Parathyroid adenoma (tissue), 2 donors: ENCODE data around the gene CSRNP3.

Source experiments
- H2AFZ ChIP-seq: fragments of 300-600 bp; sonication (generic); one replicate; pipeline ENCODE4 v1.7.0; 2017; ENCODE audit warnings: antibody characterized with exemption, mild to moderate bottlenecking
- H3K27ac ChIP-seq: fragments of 300-600 bp; sonication (generic); one replicate; pipeline ENCODE4 v1.7.0; 2017
- H3K27me3 ChIP-seq: fragments of 300-600 bp; sonication (generic); one replicate; pipeline ENCODE4 v1.7.0; 2017; ENCODE audit warnings: low read length; ENCODE audit not compliant: control insufficient read depth, insufficient read depth
- H3K36me3 ChIP-seq: fragments of 300-600 bp; sonication (generic); one replicate; pipeline ENCODE4 v1.7.0; 2017; ENCODE audit warnings: low read length; ENCODE audit not compliant: control insufficient read depth, insufficient read depth
- H3K4me1 ChIP-seq: fragments of 300-600 bp; sonication (generic); one replicate; pipeline ENCODE4 v1.7.0; 2017; ENCODE audit warnings: control low read depth
- H3K4me2 ChIP-seq: fragments of 300-600 bp; sonication (generic); one replicate; pipeline ENCODE4 v1.7.0; 2017; ENCODE audit warnings: low read length
- H3K4me3 ChIP-seq: fragments of 300-600 bp; sonication (generic); one replicate; pipeline ENCODE4 v1.7.0; 2017; ENCODE audit warnings: low read depth, low read length
- H3K79me2 ChIP-seq: fragments of 300-600 bp; sonication (generic); one replicate; pipeline ENCODE4 v1.7.0; 2017; ENCODE audit warnings: control low read depth
- H3K9ac ChIP-seq: fragments of 300-600 bp; sonication (generic); one replicate; pipeline ENCODE4 v1.7.0; 2017; ENCODE audit warnings: mild to moderate bottlenecking
- H3K9me3 ChIP-seq: fragments of 300-600 bp; sonication (generic); one replicate; pipeline ENCODE4 v1.7.0; 2017; ENCODE audit warnings: low read length; ENCODE audit not compliant: control insufficient read depth
- TF ChIP-seq, protein P1 (sequence below): fragments of 300-600 bp; sonication (generic); IDR thresholded peaks from one replicate; pipeline ENCODE4 v1.7.0; 2017; ENCODE audit warnings: antibody characterized with exemption, mild to moderate bottlenecking
- donor health status: primary hyperparathyroidism.

The CSRNP3 gene

DNA sequence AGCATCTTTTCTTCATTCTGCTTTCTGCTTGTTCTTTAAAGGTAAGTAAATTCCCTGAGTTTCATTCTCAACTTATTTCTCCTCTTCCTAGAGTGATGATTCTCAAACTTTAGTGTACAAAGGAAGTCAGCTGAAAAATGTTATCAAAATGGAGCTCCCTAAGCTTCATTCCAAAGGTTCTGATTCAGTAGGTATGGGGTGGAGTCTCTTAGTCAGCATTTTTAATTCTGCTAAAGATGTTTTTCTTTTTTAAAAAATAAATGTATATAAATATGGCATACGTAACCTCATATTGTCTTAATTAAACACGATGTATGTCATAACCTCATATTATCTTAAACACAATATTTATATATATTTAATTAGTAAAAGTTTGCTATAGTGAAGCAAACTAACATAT lies 3.1 kb upstream of the CSRNP3 start:
- H3K9me3 ChIP-seq, result no peaks in the 10 kb centered on the region
- no peak overlapping the region for H3K27ac ChIP-seq
- H2AFZ ChIP-seq, result no peak overlapping the region
- H3K36me3 ChIP-seq, result no peaks in the 10 kb centered on the region
- H3K9ac ChIP-seq, result no peak overlapping the region
- no peak overlapping the region for H3K4me3 ChIP-seq
- H3K27me3 ChIP-seq, result no peaks in the 10 kb centered on the region
- no peaks in the 10 kb centered on the region for H3K79me2 ChIP-seq
- no peak overlapping the region for H3K4me2 ChIP-seq
- H3K4me1 ChIP-seq, result no peaks in the 10 kb centered on the region
- TF ChIP-seq, protein P1, sequence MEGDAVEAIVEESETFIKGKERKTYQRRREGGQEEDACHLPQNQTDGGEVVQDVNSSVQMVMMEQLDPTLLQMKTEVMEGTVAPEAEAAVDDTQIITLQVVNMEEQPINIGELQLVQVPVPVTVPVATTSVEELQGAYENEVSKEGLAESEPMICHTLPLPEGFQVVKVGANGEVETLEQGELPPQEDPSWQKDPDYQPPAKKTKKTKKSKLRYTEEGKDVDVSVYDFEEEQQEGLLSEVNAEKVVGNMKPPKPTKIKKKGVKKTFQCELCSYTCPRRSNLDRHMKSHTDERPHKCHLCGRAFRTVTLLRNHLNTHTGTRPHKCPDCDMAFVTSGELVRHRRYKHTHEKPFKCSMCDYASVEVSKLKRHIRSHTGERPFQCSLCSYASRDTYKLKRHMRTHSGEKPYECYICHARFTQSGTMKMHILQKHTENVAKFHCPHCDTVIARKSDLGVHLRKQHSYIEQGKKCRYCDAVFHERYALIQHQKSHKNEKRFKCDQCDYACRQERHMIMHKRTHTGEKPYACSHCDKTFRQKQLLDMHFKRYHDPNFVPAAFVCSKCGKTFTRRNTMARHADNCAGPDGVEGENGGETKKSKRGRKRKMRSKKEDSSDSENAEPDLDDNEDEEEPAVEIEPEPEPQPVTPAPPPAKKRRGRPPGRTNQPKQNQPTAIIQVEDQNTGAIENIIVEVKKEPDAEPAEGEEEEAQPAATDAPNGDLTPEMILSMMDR, result no peak

DNA sequence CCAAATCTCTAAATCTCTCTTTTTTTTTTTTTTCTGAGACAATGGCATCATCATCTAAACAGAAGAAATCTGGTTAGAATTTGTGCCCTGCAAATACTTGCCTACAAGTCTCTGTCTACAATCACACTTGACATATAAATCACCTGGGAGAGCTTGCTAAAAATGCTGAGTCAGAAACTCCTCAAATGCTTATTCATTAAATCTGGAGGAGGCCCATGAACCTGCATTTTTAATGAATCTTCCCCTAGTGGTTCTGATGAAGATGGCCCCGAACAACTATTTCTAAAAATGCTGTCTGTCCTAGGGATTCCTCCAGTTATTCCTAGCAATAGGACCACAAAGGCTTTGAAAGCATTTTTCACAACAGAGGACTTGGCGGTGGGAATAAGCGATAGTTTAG lies 1.6 kb upstream of the CSRNP3 start:
- peak overlapping the region; percentile 76 for H2AFZ ChIP-seq
- H3K27me3 ChIP-seq, result no peaks in the 10 kb centered on the region
- no peak overlapping the region for H3K4me2 ChIP-seq

DNA sequence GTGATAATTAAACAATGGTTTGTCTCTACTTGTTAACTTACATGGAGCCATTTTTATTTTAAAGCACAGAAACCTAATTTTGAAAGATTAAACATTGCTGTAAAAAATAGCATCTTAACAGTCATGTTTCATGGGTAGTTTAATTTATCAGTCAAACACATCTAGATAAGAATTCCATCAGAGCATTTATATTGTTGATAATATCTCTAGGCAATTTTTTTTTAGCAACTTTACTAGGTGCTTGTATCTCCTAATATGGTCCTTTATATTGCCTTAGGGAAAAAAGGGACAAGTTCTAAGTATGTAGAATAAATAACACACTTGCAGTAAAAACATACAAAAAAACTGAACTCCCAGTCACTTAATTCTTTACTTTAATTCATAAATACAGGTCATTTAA lies 863 bp downstream of the CSRNP3 start:
- Histone ChIP-seq H3K9ac (no peak overlapping the region), H3K27ac (no peak overlapping the region), H3K79me2 (no peaks in the 10 kb centered on the region), H3K4me1 (no peaks in the 10 kb centered on the region), H3K4me2 (peak overlapping the region; percentile 61), H3K4me3 (peak overlapping the region; percentile 41), H3K27me3 (no peaks in the 10 kb centered on the region), H2AFZ (peak overlapping the region; percentile 76), H3K36me3 (no peaks in the 10 kb centered on the region), H3K9me3 (no peaks in the 10 kb centered on the region)
- TF ChIP-seq, protein P1, result no peak

More for the DNA sequence above, 1.6 kb upstream of the CSRNP3 start:
- Histone ChIP-seq H3K4me1 (no peaks in the 10 kb centered on the region), H3K9ac (no peak overlapping the region), H3K27ac (no peak overlapping the region), H3K4me3 (no peak overlapping the region), H3K79me2 (no peaks in the 10 kb centered on the region), H3K9me3 (no peaks in the 10 kb centered on the region), H3K36me3 (no peaks in the 10 kb centered on the region)
- TF ChIP-seq, protein P1, result no peak

DNA sequence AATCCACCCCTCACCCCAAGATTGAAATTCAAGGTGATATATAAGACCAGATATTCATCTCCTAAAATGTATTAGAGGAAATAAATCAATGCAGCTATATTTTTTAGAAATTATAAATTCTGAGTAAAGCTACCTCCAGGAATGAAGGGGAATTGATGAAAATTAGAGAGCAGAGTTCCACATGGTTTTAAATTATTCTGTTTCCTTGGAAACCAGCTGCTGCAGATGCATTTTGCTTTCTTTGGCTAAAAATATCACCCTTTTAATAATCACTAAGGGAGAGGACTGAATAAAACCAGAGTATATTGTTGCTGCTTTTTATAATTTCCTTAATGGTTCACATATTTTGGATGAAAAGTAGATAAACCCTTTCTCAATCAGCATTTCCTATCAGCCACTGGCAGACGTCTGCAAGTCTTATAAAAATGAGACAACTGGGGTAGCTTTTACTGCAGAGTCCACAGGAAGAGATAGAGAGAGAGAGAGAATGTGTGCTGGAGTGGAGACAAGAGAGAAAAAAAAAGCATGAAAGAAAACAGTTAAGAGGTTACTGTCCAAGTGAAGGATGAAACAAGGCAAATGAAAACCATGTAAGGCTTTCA lies 2.0 kb downstream of the CSRNP3 start:
- Histone ChIP-seq H3K27ac (no peak overlapping the region), H3K27me3 (no peaks in the 10 kb centered on the region), H3K4me2 (no peak overlapping the region), H3K4me3 (no peak overlapping the region), H3K4me1 (no peaks in the 10 kb centered on the region), H3K9me3 (no peaks in the 10 kb centered on the region), H3K9ac (no peak overlapping the region), H2AFZ (no peak overlapping the region), H3K79me2 (no peaks in the 10 kb centered on the region), H3K36me3 (no peaks in the 10 kb centered on the region)
- TF ChIP-seq, protein P1, result no peak

DNA sequence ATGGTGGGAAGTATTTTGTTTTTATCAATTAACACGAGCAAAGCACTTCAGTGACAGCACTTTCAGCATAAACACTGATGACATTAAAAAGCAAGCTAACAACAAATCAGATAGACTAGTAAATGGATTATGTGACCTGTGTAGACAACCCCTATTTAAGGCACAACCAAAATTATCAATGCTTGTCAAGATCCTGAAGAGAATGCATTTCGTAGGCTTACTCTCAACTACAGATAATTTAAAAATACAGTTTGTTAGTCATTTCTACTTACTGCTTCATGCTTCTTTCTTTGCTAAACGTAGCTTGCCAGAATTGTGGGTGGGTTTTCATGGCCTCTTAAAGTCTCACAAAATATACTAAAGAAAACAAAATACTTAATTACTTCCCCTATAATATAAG lies 3.4 kb downstream of the CSRNP3 start:
- TF ChIP-seq, protein P1, result no peak
- no peaks in the 10 kb centered on the region for H3K79me2 ChIP-seq
- H3K4me2 ChIP-seq, result no peak overlapping the region
- no peak overlapping the region for H3K9ac ChIP-seq
- H3K4me1 ChIP-seq, result no peaks in the 10 kb centered on the region
- no peak overlapping the region for H3K27ac ChIP-seq
- H3K36me3 ChIP-seq, result no peaks in the 10 kb centered on the region
- H3K9me3 ChIP-seq, result no peaks in the 10 kb centered on the region
- no peak overlapping the region for H2AFZ ChIP-seq
- no peaks in the 10 kb centered on the region for H3K27me3 ChIP-seq
- no peak overlapping the region for H3K4me3 ChIP-seq
